IgD-negative memory B cell (primary cell): ENCODE measurements around the gene CDKN2B-AS1. TPM values are rescaled to one million over a fixed set of nuclear protein-coding genes. Genes with fewer than 3 reads are reported as not detected.
A peak's percentile ranks its signal among the peaks of the same experiment; 100 is the strongest.

ENCODE experiments used
- H3K27ac Mint-ChIP-seq, 3 donors: one replicate each; pipeline ENCODE4 v1.8.0; 2020 to 2022; ENCODE audit warnings: mild to moderate bottlenecking in 3 of 3, mixed read lengths in 3 of 3, moderate library complexity in 1 of 3
- H3K27me3 Mint-ChIP-seq: one replicate; pipeline ENCODE4 v1.8.0; 2021; ENCODE audit warnings: mixed read lengths
- H3K36me3 Mint-ChIP-seq: one replicate; pipeline ENCODE4 v1.8.0; 2020; ENCODE audit warnings: mild to moderate bottlenecking, mixed read lengths
- H3K4me1 Mint-ChIP-seq, 3 donors: one replicate each; pipeline ENCODE4 v1.8.0; 2020 to 2022; ENCODE audit warnings: mixed read lengths in 3 of 3, mild to moderate bottlenecking in 1 of 3
- H3K4me3 Mint-ChIP-seq, 4 donors: one replicate each; pipeline ENCODE4 v1.8.0; 2020 to 2022; ENCODE audit warnings: mild to moderate bottlenecking in 4 of 4, mixed read lengths in 4 of 4, moderate library complexity in 3 of 4
- H3K9me3 Mint-ChIP-seq, 3 donors: one replicate each; pipeline ENCODE4 v1.8.0; 2020 to 2021; ENCODE audit warnings: mixed read lengths in 3 of 3, mild to moderate bottlenecking in 1 of 3
- polyA plus RNA-seq: library from polyadenylated mRNA; unstranded; fragments of 300-500 nt; fragmentation: Illumina TruSeq; gene quantifications from one replicate; pipeline ENCODE4 v1.2.3, GENCODE V29; 2021

Gene CDKN2B-AS1
- polyA plus RNA-seq, 1 donor from 2014 or later = not detected

DNA sequence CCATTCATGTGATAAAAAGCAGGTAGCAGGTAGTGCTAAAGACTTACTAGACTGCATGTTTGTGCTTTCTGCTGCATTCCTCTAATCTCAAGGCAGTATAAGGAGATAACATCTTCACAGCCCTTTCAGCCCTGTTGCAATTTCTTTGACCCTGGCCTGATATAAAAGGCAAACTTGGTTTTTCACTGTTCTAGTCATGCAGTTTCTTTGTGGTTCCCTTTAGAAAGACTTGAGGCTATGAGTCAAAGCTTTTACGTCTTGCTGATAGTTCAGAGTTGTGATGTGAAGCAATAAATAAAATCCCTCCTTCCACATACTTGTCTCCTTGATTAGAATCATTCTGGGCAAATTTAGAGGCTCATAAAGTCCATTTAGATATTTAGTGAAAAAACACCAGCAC, 103.1 kb downstream of the CDKN2B-AS1 start:
- no peak overlapping the region for H3K27ac Mint-ChIP-seq
- peaks cover 0 to 5% (median 0%) of the 10 kb centered on the region in 3 donors for H3K9me3 Mint-ChIP-seq
- peaks cover 6% of the 10 kb centered on the region for H3K36me3 Mint-ChIP-seq
- H3K4me1 Mint-ChIP-seq = peaks cover 4 to 6% (median 4%) of the 10 kb centered on the region in 3 donors
- no peak overlapping the region for H3K4me3 Mint-ChIP-seq
- peaks cover 7% of the 10 kb centered on the region for H3K27me3 Mint-ChIP-seq

- Mint-ChIP-seq H3K9me3 (peaks cover 0 to 2% (median 0%) of the 10 kb centered on the region in 3 donors), H3K4me3 (no peak overlapping the region), H3K36me3 (peaks cover 6% of the 10 kb centered on the region), H3K27ac (peak overlapping the region in 1 of 3 donors; percentile 40), H3K4me1 (peaks cover 5 to 8% (median 6%) of the 10 kb centered on the region in 3 donors), H3K27me3 (peaks cover 4% of the 10 kb centered on the region)
Observed at GRCh38 chr9:22098643-22099332, 104.2 kb downstream of the CDKN2B-AS1 start.

DNA sequence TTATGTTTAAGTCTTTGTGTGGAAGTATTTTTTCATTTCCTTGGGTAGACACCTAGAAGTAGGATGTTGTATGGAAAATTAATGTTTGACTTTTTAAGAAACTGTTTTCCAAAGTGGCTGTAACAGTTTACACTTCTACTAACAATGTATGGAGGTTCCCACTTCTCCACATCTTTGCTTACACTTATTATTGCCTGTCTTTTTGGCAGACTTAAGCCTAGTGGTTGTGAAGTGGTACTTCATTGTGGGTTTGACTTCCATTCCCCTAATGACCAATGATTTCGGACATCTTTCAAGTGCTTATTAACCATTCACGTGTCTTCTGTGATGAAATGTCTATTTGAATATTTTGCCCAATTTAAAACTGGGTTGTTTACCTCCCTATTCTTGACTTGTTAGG, 106.0 kb downstream of the CDKN2B-AS1 start:
- Mint-ChIP-seq H3K27ac (no peak overlapping the region), H3K27me3 (peaks cover 3% of the 10 kb centered on the region), H3K36me3 (peaks cover 4% of the 10 kb centered on the region), H3K4me3 (no peak overlapping the region), H3K9me3 (no peaks in the 10 kb centered on the region), H3K4me1 (peaks cover 7 to 16% (median 12%) of the 10 kb centered on the region in 3 donors)

GRCh38 chr9:22102146-22103053, 107.8 kb downstream of the CDKN2B-AS1 start:
- peaks cover 7 to 16% (median 13%) of the 10 kb centered on the region in 3 donors for H3K4me1 Mint-ChIP-seq
- no peaks in the 10 kb centered on the region for H3K27me3 Mint-ChIP-seq
- H3K27ac Mint-ChIP-seq = no peak overlapping the region
- no peaks in the 10 kb centered on the region for H3K9me3 Mint-ChIP-seq
- H3K36me3 Mint-ChIP-seq = peaks cover 4% of the 10 kb centered on the region
- no peak overlapping the region for H3K4me3 Mint-ChIP-seq

DNA sequence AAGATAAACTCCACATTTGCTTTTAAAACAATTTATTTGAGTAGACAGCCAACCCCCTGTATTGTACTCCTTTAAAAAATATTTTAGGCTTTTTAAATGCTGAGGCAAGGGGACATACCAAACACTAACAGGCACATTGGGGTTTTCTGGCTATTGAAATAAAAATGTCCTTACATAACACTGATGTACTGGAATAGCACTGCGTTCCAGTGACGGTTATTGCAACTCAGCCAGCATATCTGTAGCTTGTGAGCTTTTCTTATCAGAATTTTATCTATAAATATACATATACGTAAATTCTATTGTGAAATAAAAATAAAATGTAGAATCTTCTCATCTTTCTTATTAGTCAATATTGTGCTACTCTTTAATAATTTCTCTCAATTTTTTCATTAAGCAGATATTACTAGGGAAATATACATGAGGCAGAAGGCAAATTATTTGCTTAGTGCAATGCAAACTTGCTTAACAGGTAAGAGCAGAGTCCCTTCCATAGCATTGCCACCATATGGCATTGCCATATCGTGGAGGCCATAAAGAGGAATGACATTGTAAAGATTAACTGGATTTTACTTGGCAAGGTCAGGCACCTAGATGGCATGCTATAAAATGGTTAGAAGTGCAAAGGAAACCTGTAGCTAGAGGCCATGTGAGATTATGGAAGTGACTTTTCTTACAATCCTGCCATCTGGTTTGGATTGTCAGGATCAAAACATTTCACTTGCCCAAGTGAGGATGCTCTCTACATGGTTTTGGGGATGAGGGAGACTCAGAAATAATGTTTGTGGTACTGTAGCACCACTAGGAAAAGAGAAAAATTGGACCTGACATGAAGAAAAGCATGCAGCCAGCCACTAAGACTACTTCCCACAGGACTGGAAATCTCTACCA, 109.3 kb downstream of the CDKN2B-AS1 start:
- H3K36me3 Mint-ChIP-seq = peaks cover under 1% of the 10 kb centered on the region
- H3K27me3 Mint-ChIP-seq = no peaks in the 10 kb centered on the region
- H3K27ac Mint-ChIP-seq = no peak overlapping the region
- no peaks in the 10 kb centered on the region for H3K9me3 Mint-ChIP-seq
- peaks cover 9 to 16% (median 13%) of the 10 kb centered on the region in 3 donors for H3K4me1 Mint-ChIP-seq
- H3K4me3 Mint-ChIP-seq = no peak overlapping the region

DNA sequence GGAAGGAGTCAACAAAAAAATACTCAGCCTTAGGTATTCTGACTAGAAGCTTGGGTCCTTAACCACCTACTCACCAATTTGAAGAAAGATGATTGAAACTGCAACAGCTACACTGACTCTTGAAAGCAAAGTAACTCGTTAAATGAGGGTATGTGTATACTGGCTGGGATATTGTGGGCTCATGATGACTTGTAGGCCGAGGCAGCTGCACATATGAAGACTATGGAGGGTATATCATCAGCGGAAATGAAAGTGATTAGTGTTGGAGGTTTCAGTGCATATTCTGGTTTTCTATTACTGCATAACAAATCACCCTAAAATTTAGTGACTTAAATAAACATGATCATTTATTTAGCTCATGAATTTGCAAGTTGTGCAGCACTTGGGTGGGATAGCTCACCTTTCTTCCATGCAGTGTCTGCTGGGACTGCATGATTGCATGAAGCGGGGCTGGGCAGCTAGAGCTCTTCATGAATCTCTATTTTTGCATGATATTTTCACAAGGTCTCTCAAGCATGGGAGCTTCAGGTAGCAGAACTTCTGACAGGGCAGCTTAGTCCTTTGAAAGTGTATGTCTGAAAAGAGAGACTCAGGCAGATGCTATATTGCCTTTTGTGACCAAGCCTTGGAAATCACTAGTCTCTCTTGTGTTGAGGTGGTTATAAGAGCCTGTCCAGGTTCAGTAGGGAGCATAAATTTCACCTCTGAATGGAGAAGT, 110.6 kb downstream of the CDKN2B-AS1 start:
- H3K27me3 Mint-ChIP-seq = no peaks in the 10 kb centered on the region
- no peaks in the 10 kb centered on the region for H3K9me3 Mint-ChIP-seq
- no peaks in the 10 kb centered on the region for H3K36me3 Mint-ChIP-seq
- H3K4me1 Mint-ChIP-seq = peaks cover 9 to 16% (median 13%) of the 10 kb centered on the region in 3 donors
- no peak overlapping the region for H3K27ac Mint-ChIP-seq
- peak overlapping the region in 1 of 4 donors; percentile 24 for H3K4me3 Mint-ChIP-seq

DNA sequence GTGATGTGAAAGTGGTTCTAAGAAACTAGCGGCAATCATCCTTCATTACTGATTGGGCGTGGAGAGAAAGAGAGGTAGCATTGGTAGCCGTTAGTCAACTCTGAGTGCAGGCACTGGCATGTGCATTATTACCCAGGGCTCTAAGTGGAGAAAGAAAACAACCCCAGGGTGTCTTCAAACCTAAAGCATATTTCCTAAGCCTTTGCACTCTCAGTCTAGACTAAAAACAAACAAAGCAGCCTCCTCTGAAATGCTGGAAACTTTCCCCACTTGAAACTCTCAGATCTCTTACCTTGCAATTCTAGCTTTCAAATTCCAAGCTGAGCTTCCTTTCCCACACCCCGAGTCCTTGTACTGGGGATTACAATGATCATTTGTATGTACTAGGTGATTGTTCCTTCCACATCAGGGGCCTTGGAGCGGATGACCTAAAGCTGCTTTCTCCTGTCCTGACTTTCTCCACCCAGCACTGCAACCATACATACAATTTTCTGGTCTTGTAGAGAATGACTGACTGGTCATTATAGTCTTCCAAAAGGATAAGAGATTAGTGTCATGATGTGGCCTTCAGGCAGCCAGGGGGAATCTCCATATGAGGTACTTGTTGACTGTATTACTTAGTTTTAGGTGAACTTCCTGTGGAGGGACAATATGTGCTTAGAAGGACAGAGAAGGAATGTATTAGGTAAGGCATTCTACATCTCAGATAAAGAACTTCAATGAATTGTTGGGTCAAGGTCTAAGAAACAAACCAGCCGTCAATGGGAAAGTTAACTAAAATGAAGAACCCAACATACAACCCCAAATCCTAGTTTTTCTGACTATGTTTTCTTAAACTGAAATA, 112.8 kb downstream of the CDKN2B-AS1 start:
- Mint-ChIP-seq H3K27ac (no peak overlapping the region), H3K36me3 (no peaks in the 10 kb centered on the region), H3K27me3 (no peaks in the 10 kb centered on the region), H3K4me3 (no peak overlapping the region), H3K9me3 (no peaks in the 10 kb centered on the region), H3K4me1 (peaks cover 8 to 13% (median 12%) of the 10 kb centered on the region in 3 donors)

DNA sequence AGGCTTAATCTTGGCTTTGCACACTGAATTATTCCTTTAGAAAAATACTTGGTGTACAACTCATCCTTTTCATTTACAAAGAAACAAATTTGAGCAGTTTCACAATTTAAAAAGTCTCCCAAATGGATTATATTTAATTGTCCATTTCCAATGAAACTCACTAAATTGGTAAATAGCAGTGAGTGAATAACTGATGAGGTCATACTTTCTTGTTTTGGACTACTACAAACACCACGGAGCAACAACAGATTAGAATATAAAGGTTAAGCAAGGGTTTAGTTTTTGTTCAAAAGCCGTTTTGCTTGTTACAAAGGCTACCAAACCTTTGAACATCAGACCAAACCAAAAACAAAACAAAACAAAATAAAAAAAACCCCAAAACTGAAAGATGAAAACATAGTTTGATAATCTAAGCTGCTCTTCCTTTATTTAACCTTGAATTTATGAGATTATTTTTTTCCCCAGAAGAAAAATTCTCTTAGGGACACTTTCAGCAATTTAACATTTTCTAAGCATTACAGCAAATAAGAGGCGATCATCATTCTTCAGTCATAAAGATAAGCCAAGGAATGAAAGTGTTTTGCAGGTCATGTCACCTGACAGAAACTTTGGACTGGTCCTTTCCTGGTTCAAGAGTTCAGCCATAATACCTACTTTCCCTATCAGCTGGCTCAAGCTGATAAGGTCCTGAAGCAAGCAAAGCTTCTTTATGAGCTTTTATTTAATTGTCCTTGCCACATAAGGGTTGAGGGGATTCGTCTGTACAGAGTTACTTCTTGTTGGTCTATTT, 114.2 kb downstream of the CDKN2B-AS1 start:
- H3K27me3 Mint-ChIP-seq = no peaks in the 10 kb centered on the region
- H3K36me3 Mint-ChIP-seq = no peaks in the 10 kb centered on the region
- H3K27ac Mint-ChIP-seq = no peak overlapping the region
- H3K4me3 Mint-ChIP-seq = no peak overlapping the region
- H3K9me3 Mint-ChIP-seq = no peaks in the 10 kb centered on the region
- peaks cover 4 to 8% (median 7%) of the 10 kb centered on the region in 3 donors for H3K4me1 Mint-ChIP-seq

DNA sequence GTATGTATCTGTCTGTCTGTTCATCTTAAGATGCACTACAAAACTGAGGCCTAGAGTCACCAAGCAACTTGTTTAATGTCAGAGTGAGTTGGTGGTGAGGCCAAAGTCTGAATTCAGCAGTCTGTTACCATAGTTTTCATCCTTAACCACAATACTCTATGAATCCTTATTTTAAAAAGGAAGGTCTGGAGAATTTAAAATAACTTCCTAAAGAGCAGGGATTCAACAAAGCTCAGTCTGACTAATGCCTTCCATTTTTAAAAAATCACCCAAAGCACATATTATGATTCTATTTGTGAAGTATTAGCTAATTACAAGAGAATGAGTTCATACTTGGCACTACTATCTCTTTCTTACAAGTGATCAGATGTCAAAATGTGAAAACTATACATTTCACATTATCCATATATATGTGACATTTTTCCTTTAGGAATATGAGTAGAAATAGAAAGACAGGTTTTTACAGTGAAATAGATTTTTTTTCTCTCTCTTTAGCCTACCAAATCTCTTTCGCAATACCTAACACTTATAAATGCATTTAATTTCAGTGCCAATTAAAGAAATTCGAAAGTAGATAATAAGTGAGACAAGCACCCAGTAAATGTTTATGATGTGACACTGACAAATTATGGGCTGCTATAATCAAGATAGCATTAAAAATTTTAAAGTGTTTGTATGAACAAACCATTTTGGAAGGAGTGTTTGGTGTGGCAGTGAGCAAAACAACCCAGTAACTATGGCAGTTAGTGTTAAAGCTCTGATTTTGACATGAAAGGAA, 116.8 kb downstream of the CDKN2B-AS1 start:
- Mint-ChIP-seq H3K4me1 (peaks cover 0 to 2% (median 0%) of the 10 kb centered on the region in 3 donors), H3K27ac (no peak overlapping the region), H3K4me3 (no peak overlapping the region), H3K27me3 (peaks cover 5% of the 10 kb centered on the region), H3K9me3 (no peaks in the 10 kb centered on the region), H3K36me3 (no peaks in the 10 kb centered on the region)

- H3K4me3 Mint-ChIP-seq = no peak overlapping the region
- H3K9me3 Mint-ChIP-seq = no peaks in the 10 kb centered on the region
- peaks cover 0 to 2% (median 0%) of the 10 kb centered on the region in 3 donors for H3K4me1 Mint-ChIP-seq
- no peaks in the 10 kb centered on the region for H3K36me3 Mint-ChIP-seq
- H3K27ac Mint-ChIP-seq = no peak overlapping the region
- H3K27me3 Mint-ChIP-seq = peaks cover 5% of the 10 kb centered on the region
Observed at GRCh38 chr9:22111954-22112247, 117.3 kb downstream of the CDKN2B-AS1 start.

DNA sequence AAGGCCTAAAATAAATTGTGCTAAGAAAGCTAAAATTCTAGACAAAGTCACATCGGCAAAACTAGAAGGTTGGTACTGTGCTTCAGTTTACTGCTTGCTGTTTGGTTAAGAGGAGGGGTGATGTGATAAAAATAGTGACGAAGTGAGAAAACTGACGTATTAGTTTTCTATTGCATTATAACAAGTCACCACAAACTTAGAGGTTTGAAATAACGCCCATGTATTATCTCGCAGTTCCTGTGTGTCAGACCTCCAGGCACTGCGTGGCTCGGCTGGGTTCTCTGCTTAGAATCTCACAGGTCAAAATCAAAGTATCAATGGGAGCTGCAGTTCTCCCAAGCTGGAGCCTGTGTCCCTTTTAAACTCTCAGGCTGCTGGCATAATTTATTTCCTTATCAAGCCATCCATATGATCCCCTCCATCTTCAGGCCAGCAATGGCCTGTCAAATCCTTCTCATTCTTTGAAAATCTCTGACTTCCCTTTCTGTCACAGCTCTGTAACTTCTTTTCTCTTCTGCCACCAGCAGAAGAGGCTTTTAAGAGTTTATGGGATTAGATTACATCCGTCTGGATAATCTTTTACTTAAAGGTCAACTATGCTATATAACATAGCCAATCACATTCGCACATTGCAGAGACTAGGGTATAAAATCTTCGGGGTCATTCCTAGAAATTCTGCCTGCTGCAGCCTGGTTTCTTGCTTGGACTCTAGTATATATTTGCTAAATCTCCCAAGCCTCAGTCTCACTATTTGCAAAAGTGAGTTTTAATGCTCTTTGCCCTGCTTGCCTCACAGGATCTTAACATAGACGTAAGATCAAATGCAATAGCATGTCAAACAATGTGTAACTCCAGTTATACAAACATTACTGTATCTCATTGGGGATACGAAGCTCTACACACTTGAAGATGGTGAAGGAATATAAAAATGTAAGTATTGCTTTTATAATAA, 118.6 kb downstream of the CDKN2B-AS1 start:
- Mint-ChIP-seq H3K9me3 (no peaks in the 10 kb centered on the region), H3K27me3 (peaks cover 7% of the 10 kb centered on the region), H3K4me3 (no peak overlapping the region), H3K4me1 (peaks cover 0 to under 1% (median 0%) of the 10 kb centered on the region in 3 donors), H3K36me3 (no peaks in the 10 kb centered on the region), H3K27ac (no peak overlapping the region)
